GM18498 (cell line): ENCODE data around the gene CREB3.
A peak's percentile ranks its signal among the peaks of the same experiment; 100 is the strongest.

Source experiments
- ATAC-seq: cut with Tn5 transposase; IDR thresholded peaks from one replicate; pipeline ENCODE4 v1.9.1; 2021; ENCODE audit warnings: mild to moderate bottlenecking, moderate library complexity; ENCODE audit not compliant: unreplicated experiment

CREB3 gene

GRCh38 chr9:35723908-35724307 lies 8.6 kb upstream of the CREB3 start:
- ATAC-seq, result no peak

GRCh38 chr9:35725362-35725761 lies 7.1 kb upstream of the CREB3 start:
- ATAC-seq, result no peak

- ATAC-seq, result peak; percentile 48
Observed at GRCh38 chr9:35726931-35727330, 5.5 kb upstream of the CREB3 start.

- ATAC-seq, result no peak
Observed at GRCh38 chr9:35727676-35728040, 4.8 kb upstream of the CREB3 start.

GRCh38 chr9:35728041-35728971 lies 4.2 kb upstream of the CREB3 start:
- ATAC-seq, result no peak

- ATAC-seq, result no peak
Observed at GRCh38 chr9:35729101-35729500, 3.4 kb upstream of the CREB3 start.

GRCh38 chr9:35729700-35730485 lies 2.6 kb upstream of the CREB3 start:
- no peak for ATAC-seq

GRCh38 chr9:35730486-35730854 lies 2.0 kb upstream of the CREB3 start:
- no peak for ATAC-seq

GRCh38 chr9:35731415-35732184 lies 866 bp upstream of the CREB3 start:
- ATAC-seq, result no peak

GRCh38 chr9:35732800-35733541 lies 505 bp downstream of the CREB3 start:
- ATAC-seq, result peak; percentile 1

- ATAC-seq, result no peak
Observed at GRCh38 chr9:35734096-35734495, 1.6 kb downstream of the CREB3 start.

GRCh38 chr9:35736201-35736633 lies 3.8 kb downstream of the CREB3 start:
- ATAC-seq, result no peak

- no peak for ATAC-seq
Observed at GRCh38 chr9:35737143-35737542, 4.7 kb downstream of the CREB3 start.

- ATAC-seq, result no peak
Observed at GRCh38 chr9:35738186-35738585, 5.7 kb downstream of the CREB3 start.

GRCh38 chr9:35738924-35739323 lies 6.5 kb downstream of the CREB3 start:
- ATAC-seq, result no peak

- ATAC-seq, result no peak
Observed at GRCh38 chr9:35740243-35740642, 7.8 kb downstream of the CREB3 start.

GRCh38 chr9:35741740-35742139 lies 9.3 kb downstream of the CREB3 start:
- ATAC-seq, result no peak

- ATAC-seq, result no peak
Observed at GRCh38 chr9:35743452-35743851, 11.0 kb downstream of the CREB3 start.

- ATAC-seq, result no peak
Observed at GRCh38 chr9:35743880-35744518, 11.5 kb downstream of the CREB3 start.

- no peak for ATAC-seq
Observed at GRCh38 chr9:35745569-35745968, 13.1 kb downstream of the CREB3 start.
